T follicular helper cell (primary cell): ENCODE results near the gene MBLAC1.

Experiments
- DNase-seq: peaks from one replicate; pipeline ENCODE4 v3.0.0-alpha.2; 2020; ENCODE audit warnings: low read depth

MBLAC1 gene

DNA sequence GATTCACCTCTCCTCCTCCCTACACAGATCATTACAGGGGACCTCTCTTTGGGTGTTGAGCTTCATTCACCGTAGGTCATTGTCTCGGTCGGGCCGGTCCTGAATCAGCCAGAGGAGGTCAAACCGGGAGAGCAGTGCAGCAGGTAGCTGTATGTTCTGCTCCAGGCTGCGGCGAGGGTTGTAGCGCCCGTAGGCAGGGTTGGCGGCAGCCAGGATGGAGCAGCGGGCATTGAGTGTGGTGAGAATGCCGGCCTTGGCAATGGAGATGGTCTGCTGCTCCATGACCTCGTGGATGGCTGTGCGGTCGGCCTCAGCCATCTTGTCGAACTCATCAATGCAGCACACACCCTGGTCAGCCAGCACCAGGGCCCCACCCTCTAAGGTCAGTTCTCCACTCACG, 31.1 kb upstream of the MBLAC1 start:
- no peak for DNase-seq

DNA sequence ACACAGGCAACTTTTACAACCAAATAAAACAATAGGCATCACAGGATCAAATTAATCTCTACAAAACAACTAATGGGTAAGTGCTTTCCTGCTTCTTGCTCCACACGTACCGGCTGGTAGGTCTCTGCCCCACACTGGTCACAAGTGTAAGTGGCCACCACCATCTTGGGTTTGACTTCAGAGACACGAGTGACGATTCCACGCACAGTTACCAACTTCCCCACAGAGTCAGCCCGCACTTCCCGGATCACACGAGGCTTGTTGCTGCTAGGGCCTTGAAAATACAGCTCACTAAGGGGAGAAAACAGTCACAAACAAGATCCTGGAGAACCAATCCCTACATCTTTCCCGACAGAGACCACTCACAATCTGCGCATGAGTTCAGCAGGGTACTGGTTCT, 27.9 kb upstream of the MBLAC1 start:
- DNase-seq: no peak

DNA sequence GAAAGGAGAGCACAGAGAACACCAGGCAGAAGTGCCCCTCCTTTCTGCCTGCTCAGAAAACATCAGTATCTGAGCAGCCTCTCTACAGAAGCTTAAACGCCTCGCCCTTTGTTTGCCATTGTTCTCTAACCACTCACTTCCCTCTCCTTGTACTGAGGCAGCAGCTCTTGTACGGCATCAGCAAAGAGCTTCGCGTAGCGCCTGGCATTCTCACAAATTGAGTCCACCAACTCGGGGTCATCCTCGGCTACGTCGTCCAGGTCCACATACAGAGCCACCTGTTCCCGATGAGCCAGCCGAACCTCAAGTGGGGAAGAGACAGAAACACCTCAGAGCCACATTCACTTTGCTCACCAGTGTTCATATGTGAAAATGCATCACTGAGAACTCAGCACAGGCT, 27.3 kb upstream of the MBLAC1 start:
- DNase-seq: no peak

DNA sequence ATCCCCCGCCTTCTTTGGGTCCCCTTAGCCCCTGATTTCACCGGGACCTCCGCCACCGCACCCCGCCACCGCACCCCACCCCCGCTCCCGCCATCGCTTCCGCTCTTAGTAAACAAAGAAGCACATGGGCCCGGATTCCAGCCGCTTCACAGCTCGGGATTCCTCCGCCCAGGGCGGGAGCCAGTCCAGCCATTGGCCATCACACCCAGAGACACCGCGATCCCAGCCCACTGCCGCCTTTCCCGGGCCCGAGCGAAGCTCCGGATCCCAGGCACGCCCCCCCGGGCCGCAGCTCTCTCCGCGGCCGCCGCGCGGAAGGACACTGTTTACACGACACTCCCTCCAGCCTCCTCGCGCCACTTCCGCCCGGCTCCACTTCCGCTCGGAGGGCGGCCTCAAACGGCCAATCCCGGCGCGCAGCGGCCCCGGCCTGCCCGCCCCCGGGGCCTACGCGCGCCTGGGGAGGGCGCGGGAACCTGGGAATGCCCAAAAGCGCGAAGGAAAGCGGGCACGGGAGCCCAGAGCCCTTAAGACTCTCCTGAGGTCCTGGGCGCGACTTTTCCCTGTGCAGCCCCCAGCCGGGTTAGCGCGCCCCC, 26.2 kb upstream of the MBLAC1 start:
- peak; percentile 78 for DNase-seq

DNA sequence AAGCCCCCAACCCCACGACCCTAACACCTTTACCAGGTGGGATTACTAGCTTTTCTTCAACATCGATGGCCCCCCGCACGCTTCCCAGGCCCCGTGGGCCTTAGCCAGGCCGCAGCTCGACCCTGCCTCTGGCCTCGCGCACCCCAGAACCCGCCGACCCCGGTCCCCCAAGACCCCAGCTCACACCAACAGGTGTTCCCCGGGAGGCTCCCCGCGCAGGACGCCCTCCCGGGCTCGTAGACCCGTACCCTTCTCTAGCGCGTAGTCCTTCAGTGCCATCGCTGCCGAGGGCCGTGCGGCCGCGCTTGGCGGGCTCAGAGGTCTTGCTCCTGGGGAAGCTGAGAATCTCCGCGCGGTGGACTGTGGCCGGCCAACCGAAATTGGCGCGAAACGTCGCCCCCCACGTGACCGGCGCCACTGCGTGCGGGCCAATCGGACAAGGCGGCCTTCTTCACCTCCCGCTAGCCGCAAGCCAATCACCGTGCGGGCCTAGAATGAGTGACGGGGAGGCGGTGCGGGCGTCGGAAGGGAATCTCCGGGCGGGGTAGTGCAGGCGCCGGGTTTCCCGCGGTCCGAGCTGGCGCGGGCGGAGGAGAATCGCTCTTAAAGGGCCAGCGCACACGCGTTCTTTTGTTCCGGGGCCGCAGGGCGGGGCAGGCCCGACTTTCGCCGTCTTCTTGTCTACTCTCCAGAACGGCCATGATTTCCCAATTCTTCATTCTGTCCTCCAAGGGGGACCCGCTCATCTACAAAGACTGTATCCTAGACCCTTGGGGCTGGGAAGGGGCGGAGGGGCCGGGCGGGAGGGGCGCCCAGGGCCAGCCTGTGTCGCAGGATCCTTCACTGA, 25.5 kb upstream of the MBLAC1 start, which contains the start of the genes AP4M1 and MCM7:
Gene AP4M1 (plus strand): TSS at position 628 of the 847 bp plus-strand sequence. CDS start 72 bp downstream, at position 700.
Gene MCM7 (minus strand): TSS at position 382 of the 847 bp plus-strand sequence. CDS start 103 bp downstream, at position 279.
- peak; percentile 93 for DNase-seq

DNA sequence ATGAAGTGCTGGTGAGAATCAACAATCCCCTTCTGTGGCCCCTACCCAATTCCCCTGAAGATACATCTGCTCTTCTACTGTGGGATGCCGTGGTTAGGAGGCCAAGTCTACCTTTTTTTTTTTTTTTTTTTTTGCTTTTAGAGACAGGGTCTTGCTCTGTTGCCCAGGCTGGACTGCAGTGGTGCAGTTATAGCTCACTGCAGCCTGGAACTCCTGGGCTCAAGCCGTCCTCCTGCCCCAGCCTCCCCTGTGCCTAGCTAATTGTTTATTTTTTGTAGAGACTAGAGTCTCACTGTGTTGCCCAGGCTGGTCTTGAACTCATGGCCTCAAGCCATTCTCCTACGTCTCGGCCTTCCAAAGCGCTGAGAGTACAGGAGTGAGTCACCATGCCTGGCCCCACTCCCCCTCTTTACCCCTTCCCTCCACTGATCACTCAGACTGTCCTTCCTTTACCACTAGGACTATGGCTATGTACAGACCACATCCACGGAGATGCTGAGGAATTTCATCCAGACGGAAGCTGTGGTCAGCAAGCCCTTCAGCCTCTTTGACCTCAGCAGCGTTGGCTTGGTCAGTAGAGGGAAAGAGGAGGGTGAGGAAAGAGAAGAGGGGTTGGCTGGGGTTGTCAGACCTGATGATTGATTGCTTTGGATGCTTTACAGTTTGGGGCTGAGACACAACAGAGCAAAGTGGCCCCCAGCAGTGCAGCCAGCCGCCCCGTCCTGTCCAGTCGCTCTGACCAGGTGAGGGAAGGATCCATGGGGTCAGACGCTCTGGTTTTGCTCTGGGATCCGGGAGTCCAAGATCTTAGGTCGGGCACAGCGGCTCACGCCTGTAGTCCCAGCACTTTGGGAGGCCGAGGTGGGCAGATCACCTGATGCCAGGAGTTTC, 23.6 kb upstream of the MBLAC1 start:
- no peak for DNase-seq

DNA sequence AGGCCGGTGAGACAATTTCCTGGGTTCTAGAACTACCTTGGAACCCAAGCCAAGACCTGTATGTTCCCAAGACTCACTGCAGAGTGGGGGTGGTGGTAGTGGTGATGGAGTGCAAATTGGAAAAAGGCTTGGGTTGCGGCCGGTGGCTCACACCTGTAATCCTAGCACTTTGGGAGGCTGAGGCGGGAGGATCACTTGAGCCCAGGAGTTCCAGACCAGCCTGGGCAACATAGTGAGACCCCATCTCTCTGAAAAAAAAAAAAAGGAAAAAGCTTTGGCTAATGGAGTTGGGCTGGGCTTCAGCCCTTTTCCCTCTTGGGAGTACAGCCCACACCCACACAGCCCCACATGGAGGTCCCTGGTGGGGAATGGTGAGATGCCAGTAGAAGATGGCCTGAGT, 21.2 kb upstream of the MBLAC1 start:
- no peak for DNase-seq

DNA sequence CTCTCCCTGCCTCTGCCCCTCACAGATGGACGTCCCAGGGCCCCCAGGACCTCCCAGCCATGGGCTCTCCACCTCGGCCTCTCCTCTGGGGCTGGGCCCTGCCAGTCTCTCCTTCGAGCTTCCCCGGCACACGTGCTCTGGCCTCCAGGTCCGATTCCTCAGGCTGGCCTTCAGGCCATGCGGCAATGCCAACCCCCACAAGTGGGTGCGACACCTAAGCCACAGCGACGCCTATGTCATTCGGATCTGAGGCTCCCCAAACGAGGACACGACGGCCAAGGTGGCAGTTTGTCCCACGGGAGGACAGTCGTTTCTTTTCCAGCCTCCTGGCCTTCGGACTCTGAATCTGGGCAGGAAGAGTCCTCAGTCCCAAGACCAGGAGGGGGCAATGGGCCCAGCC, 20.1 kb upstream of the MBLAC1 start:
- DNase-seq: no peak

DNA sequence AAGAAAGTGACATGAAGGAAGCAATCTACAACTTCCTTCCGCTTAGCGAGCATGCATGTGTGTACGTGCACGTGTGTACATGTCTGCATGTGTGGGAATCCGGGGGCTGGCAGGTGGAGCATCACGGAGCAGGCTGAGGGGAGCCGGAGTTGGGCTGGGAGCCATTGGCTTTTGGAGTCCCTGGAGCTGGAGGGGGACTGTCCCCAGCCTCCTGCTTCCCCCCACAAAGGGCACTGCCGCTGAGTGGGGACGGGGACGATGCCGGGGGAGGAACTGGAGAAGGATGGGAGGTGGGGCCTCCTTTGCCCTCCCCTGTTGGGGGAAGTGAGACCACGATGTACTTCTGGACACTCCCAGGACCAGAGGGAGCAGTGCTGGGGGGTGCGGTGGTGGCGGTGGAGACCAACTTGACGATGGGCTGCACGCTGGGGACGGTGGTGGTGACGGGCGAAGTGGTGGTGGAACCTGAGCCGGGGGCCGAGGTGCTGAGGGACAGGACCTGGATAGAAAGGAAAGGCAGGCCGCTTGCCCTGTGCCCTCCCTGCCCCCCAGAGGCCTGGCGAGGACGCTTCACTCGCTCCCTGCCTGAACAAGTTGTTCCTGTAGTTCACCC, 19.5 kb upstream of the MBLAC1 start:
- DNase-seq: no peak

DNA sequence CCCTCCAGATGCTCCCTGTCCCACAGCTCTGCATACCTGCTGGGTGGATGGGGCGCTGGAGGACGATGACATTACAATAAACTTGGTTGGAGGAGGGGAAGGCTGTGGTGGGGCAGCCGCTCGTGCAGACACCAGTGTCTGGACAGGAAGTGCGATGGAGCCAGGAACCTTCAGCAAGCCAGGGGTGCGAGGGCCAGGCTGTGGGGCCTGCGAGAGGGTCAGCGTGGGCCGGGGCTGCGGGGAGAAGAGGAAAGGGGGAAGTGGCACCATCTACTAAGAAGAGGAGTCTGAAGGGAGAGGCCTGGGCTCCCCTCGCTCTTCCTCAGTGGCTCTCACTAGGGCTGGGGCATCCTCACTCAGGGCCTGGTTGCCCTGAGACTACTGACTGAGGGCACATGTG, 18.9 kb upstream of the MBLAC1 start:
- no peak for DNase-seq

DNA sequence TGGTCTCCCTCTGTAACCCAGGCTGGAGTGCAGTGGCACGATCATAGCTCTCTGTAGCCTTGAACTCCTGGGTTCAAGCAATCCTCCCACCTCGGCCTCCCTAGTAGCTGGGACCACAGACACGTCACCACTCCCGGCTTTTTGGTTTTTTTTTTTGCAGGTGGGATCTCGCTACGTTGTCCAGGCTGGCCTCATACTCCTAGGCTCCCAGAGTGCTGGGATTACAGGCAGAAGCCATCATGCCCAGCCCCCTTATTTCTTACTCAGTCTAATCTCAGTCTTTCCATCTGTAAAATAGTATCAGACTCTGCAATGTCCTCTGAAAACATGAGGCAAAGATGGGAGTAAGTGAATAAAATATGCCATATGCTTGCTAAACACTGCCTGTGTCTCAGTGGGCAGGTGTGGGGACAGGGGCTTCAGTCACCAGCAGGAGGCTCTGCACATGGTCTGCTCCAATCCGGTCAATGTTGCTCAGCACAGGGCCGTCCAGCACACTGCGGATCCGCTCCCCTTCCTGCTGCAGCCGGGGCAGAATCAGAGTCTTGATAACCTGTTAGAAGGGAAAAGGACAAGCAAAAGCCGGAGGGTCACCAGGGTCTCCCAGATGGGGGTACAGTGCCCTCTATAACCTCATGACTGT, 17.1 kb upstream of the MBLAC1 start:
- no peak for DNase-seq

DNA sequence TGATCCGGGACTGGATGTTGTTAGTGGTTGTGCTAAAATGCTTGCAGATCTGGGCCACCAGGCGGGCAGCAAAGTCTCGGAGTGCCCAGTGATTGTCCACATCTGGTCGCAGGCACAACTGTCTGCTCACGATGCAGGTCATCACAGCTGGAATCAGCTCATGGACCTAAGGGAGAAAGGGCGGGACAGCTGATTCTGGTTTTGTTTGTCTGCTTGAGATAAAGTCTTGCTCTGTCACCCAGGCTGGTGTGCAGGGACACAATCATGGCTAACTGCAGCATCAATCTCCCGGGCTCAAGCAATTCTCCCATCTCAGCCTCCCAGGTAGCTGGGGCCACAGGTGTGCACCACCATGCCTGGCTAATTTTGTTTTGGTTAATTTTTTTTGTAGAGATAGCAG, 15.6 kb upstream of the MBLAC1 start:
- no peak for DNase-seq

DNA sequence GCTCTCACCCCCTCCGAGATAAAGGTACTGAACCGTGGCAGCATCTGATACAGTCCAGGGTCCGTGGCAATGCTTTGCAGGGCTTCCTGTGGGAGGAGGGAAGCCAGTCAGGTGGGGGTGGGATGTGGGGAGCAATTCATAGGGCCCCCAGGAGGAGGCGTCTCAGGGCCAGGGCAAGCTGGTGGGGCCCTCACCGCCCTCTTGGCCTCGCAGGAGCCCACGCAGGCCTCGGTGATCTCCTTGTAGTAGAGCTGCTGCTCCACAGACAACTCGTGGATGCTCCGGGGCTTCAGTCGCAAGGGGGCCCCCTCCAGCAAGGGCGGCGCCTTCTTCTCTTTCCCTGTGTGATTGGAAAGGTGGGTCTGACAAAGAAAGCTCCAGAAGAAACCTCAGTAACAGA, 14.9 kb upstream of the MBLAC1 start:
- DNase-seq: no peak

DNA sequence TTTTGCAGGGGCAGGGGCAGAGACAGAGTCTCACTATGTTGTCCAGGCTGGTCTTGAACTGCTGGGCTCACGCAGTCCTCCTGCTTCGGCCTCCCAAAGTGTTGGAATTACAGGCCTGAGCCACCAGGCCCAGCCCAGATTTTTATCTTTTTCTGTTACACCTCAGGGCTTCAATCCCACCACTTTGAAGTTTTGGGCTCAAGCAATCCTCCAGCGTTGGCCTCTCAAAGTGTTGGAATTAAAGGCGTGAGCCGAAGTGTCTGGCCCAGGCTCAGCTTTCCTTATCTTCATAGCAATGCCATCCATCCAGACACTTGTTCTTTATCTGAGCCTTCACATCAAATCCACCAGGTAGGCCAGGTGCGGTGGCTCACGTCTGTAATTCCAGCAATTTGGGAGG, 11.7 kb upstream of the MBLAC1 start:
- DNase-seq: no peak

DNA sequence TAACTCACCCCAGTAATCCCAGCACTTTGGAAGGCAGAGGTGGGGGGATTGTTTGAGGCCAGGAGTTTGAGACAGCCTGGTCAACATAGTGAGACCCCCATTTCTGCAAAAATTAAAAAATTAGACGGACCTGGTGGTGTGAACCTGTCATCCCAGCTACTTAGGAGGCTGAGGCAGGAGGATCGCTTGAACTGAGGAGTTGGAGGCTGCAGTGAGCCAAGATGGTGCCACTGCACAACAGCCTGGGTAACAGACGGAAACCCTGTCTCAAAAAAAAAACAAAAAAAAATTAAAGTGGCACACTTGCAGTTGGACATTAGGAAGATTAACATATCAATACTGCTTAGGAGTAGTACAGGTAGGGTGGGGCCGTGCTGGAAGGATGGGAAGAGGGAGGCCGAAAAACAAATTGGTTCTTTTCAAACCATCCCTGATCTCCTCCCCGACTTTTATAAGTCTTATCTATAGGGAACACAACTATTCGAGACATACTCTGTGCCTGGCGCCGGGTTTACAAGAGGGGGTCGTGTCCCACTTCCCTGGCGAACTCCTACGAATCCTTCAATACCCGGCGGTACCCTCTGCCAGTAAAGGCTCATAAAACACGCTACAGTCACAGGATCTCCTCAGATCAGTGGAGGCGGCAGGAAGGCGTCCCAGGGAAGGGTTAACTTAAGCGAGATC, 8.2 kb upstream of the MBLAC1 start:
- no peak for DNase-seq

DNA sequence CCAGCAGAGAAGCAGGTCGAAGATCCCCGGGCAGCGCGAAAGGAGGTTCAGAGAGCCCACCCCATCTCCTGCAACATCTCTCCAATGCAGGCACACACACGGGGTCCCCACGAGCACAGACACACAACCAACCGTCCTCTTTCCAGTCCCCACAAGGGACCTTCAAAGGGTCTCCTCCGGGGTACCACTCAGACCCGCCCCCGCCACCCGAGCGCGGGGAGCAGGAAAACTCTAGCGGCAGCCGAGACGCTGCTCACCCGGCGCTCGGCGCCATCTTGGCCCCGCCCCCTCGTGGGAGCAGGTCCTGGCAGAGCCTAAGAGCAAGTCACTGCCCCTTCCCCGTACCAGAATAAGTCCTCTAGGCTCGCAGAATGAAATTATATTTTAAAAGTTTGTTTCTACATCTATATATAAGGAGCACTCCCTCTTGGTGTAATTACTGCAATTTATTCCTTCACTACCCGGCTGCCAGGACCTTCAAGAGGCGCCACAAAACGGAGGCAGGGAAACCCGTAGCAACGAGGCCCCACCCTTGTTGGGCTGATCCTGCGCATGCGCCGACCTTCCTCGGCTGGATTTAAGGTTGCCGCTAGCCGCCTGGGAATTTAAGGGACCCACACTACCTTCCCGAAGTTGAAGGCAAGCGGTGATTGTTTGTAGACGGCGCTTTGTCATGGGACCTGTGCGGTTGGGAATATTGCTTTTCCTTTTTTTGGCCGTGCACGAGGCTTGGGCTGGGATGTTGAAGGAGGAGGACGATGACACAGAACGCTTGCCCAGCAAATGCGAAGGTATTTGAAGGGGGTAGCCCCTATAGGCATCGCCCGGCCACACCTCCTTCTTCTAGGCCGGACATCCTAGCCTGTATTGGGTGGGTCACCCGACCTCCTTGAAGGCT, 7.4 kb upstream of the MBLAC1 start, which contains the start of the genes CNPY4 and TAF6:
Gene CNPY4 (plus strand): TSS at position 563 of the 898 bp plus-strand sequence. CDS start 111 bp downstream, at position 674.
Gene TAF6 (minus strand): TSS at position 287 of the 898 bp plus-strand sequence. CDS start 5,149 bp downstream, outside the sequence.
- DNase-seq: peak; percentile 94

DNA sequence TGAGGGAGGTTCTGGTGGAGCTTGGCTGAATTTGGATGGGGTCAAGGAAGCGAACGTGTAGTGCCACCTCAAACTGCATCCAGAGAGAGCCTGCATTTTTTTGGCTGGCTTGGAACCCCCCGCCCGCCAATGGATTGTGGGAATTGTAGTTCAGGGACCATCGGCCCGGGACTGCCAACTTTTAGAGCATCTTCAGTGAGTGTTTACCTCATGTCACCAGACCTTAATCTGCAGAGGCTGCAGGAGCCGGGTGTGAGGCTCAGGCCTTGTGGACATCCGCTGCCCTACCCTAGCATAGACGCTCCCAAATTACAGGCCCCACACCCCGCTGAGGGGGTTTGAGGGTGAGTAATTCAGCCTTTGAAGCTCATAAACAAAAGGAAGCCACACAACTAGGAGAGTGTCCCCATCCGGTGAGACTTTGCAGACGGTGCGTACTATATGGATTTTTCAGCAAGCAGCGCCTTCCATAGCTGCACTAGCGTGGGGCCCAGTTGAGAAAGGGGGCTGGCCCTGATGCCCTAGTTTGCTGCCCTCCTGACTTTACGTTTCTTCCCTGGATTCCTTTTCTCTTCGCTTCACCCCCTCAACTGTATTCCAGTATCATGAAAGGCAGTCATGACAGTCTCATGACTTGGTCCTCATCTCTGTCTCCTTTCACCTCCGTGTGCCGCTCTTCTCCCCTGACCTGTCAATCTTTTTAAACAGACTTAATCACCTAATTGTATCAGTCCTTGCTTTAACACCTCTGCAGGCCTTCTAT, 6.6 kb upstream of the MBLAC1 start:
- peak; percentile 62 for DNase-seq

DNA sequence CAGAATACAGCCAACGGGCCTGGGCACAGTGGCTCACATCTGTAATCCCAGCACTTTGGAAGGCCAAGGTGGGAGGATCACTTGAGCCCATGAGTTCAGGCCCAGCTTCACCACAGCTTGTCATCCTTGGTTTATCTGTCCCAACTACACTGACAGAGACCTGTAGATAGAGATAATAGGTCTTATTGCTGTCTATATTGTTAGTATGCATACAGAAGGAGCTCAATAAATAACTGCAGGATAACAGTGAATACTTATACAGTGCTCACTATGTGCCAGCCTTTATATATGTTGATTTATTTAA, 6.1 kb upstream of the MBLAC1 start:
- DNase-seq: no peak

DNA sequence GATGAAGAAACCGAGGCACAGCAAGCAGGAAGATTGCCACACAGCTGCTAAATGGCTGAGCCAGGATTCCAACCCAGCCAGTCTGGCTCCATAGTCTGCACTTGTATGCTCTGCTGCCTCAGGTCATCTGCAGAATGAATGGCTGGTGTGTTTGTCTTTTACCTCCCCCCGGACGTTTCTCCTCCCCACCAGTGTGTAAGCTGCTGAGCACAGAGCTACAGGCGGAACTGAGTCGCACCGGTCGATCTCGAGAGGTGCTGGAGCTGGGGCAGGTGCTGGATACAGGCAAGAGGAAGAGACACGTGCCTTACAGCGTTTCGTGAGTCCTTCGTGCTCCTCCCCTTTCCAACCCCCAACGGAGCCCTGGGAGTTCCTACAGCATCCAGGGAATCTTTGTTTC, 4.7 kb upstream of the MBLAC1 start:
- no peak for DNase-seq
